ENCODE measurements around the gene TARS3. TPM values are rescaled to one million over a fixed set of nuclear protein-coding genes. Genes with fewer than 3 reads are reported as not detected.

TARS3 gene
- total and polyA plus RNA-seq, 12 donors, result 8.1 to 42.5 (median 33.8) TPM

DNA sequence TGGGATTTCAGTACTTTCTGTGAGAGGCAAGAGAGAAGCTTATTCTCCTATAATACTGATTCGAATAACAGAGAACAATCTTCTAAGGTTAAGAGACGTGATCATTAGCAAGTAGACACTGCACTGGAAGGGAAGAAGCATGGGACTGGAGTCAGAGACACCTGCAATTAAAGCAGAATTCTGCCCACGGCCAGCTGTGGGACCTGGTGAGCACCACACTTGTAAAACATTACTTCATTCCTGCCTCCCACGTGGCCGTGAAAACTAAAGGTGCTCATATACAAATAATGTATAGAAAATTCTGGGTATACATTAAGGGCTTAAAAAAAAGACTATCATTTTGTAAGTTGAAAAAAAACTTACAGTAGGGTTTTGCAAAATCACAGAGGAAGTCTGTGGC, 74.1 kb downstream of the TARS3 start:
- 62 to 73% methylated on average over 5 of the region's 5 CpGs for WGBS, 2 donors

DNA sequence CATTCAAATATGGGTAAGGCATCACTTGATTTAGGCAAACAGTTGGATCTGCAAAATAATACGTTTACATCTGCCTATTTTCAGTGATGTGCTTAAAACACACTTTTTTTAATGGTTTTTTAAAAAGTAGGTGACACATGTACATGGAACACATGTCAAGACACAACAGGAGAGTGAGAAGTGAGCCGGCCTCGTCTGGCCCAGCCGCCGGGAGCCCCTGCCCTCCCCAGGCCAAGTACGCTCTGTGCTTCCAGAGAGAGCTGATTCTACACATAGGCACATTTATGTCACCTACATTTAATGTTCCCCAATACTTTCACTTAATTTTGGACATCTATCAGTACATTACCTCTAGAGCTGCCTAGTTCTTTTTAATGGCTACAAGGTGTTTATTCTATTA, 75.9 kb downstream of the TARS3 start:
- intact Hi-C loops (cut with DNase I), result loop anchor here in 3 of 10 donors (10.0 kb wide), 4 partner anchors 104 to 204 kb away; no protein-coding TSS in a partner anchor
- H3K27ac ChIP-seq, result no peak overlapping the region
- peaks cover 9 to 48% (median 41%) of the 10 kb centered on the region in 9 donors for H3K4me1 ChIP-seq
- no peak overlapping the region for H3K4me3 ChIP-seq
- WGBS, 2 donors, result 92 to 94% methylated on average over 6 of the region's 6 CpGs
- H3K36me3 ChIP-seq, result peaks cover 0 to 76% (median 36%) of the 10 kb centered on the region in 9 donors
- TF ChIP-seq, protein P1, sequence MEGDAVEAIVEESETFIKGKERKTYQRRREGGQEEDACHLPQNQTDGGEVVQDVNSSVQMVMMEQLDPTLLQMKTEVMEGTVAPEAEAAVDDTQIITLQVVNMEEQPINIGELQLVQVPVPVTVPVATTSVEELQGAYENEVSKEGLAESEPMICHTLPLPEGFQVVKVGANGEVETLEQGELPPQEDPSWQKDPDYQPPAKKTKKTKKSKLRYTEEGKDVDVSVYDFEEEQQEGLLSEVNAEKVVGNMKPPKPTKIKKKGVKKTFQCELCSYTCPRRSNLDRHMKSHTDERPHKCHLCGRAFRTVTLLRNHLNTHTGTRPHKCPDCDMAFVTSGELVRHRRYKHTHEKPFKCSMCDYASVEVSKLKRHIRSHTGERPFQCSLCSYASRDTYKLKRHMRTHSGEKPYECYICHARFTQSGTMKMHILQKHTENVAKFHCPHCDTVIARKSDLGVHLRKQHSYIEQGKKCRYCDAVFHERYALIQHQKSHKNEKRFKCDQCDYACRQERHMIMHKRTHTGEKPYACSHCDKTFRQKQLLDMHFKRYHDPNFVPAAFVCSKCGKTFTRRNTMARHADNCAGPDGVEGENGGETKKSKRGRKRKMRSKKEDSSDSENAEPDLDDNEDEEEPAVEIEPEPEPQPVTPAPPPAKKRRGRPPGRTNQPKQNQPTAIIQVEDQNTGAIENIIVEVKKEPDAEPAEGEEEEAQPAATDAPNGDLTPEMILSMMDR (IDR thresholded peaks at IDR 0.05), result no peak
- H3K9me3 ChIP-seq, result no peaks in the 10 kb centered on the region
- ATAC-seq (no peak), DNase-seq (no peak)
- H3K27me3 ChIP-seq, result no peaks in the 10 kb centered on the region

More for the DNA sequence above, 74.1 kb downstream of the TARS3 start:
- H3K36me3 ChIP-seq, result peaks cover 0 to 63% (median 20%) of the 10 kb centered on the region in 9 donors
- TF ChIP-seq, protein P1 (IDR thresholded peaks at IDR 0.05), result no peak
- intact Hi-C loops (cut with DNase I), result loop anchor here in 3 of 10 donors (2.0 to 5.0 kb wide), 2 partner anchors 349 to 353 kb away; partner anchors contain the start of gene SNRPA1 (in 2 of the 3)
- no peak for ATAC-seq
- peak overlapping the region in 2 of 10 donors; percentile 98 to 99 for H3K27ac ChIP-seq
- DNase-seq, result no peak
- no peaks in the 10 kb centered on the region for H3K9me3 ChIP-seq
- H3K4me3 ChIP-seq, result peak overlapping the region in 2 of 10 donors; percentile 85 to 96
- H3K4me1 ChIP-seq, result peaks cover 9 to 60% (median 43%) of the 10 kb centered on the region in 9 donors
- H3K27me3 ChIP-seq, result no peaks in the 10 kb centered on the region

DNA sequence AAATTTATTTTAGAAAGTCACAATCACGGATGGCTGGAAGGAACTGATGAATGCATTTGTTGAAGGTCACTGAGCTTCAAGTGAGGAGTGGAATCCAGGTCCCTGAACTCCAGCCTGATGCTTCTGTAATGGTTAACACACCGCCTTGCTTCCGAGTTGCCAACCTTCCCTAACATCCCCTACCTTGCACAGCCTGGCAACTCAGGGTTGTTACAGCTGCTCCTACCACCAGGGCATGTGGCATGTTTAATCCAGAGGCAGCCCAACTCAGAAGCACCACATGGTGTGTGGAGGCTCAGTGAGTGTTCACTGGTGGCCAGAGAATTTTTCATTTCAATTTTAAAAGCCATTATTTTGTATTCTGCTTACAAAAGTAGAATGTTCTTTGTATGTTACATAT, 77.0 kb downstream of the TARS3 start:
- peaks cover 7 to 50% (median 39%) of the 10 kb centered on the region in 9 donors for H3K4me1 ChIP-seq
- peaks cover 0 to 87% (median 36%) of the 10 kb centered on the region in 9 donors for H3K36me3 ChIP-seq
- 69% methylated on average over 3 of the region's 3 CpGs for WGBS, 2 donors
- H3K27ac ChIP-seq, result peak overlapping the region in 9 of 10 donors; percentile 3 to 76 (median 56)
- DNase-seq (no peak), ATAC-seq (no peak)
- no peaks in the 10 kb centered on the region for H3K9me3 ChIP-seq
- intact Hi-C loops (cut with DNase I), result loop anchor here in 3 of 10 donors (10.0 kb wide), 4 partner anchors 102 to 202 kb away; no protein-coding TSS in a partner anchor
- TF ChIP-seq, protein P1 (IDR thresholded peaks at IDR 0.05), result no peak
- no peak overlapping the region for H3K4me3 ChIP-seq
- H3K27me3 ChIP-seq, result no peaks in the 10 kb centered on the region

DNA sequence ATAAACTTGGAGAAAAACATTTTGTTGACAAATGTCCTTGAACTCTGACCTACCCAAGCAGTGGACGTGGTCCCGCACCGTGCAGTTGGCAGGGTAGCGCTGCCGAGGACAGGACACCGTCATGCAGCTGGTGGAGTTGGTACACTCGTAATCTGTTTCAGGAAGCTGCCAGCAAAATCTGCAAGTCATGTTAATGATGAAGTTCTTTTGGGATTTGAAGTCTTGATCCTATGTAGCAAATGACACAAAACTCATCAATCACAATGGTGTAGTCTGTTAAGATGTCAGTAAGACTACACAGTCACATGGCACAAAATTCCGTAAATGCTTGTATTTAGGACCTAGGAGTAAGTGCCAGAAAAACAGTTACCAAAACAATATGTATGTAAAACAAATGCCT, 77.6 kb downstream of the TARS3 start:
- DNase-seq, result peak; percentile 20 to 38
- H3K4me1 ChIP-seq, result peaks cover 7 to 56% (median 44%) of the 10 kb centered on the region in 9 donors
- WGBS, 2 donors, result 45 to 68% methylated on average over 8 of the region's 8 CpGs
- H3K9me3 ChIP-seq, result no peaks in the 10 kb centered on the region
- H3K27me3 ChIP-seq, result no peaks in the 10 kb centered on the region
- peak overlapping the region in 9 of 10 donors; percentile 3 to 76 (median 56) for H3K27ac ChIP-seq
- peak; percentile 28 to 86 (median 76) for ATAC-seq
- TF ChIP-seq, protein P1 (IDR thresholded peaks at IDR 0.05), result no peak
- intact Hi-C loops (cut with DNase I), result loop anchor here in 3 of 10 donors (10.0 kb wide), 4 partner anchors 102 to 202 kb away; no protein-coding TSS in a partner anchor
- H3K36me3 ChIP-seq, result peaks cover 0 to 93% (median 36%) of the 10 kb centered on the region in 9 donors
- no peak overlapping the region for H3K4me3 ChIP-seq
